Posterior vena cava (tissue), 2 donors: ENCODE data around the gene GSTA4. TPM values are rescaled to one million over a fixed set of nuclear protein-coding genes. Genes with fewer than 3 reads are reported as not detected.

Experiments
- DNase-seq: peaks from one replicate; pipeline ENCODE4 v3.0.0-alpha.2; 2020; ENCODE audit warnings: low spot score
- intact Hi-C, 2 donors: fragments of 100-400 bp; cut with DNase I; formaldehyde crosslinking; loops; one replicate each; pipeline versions ENCODE4 v1.14.1 to v1.14.2; 2022 to 2023
- long read RNA-seq, 2 donors: library from polyadenylated mRNA; unstranded; transcript quantifications; one replicate each; pipeline ENCODE4 v2.0.0, GENCODE V29; 2020 to 2021
- total RNA-seq, 2 donors: library from RNA; stranded (reverse); fragmentation: NEBNext Ultra II Directional; extraction: Animal tissue kit (Norgen Biotek cat#: 25700); gene quantifications; one replicate each; pipeline ENCODE4 v1.2.1, GENCODE V29; 2021
- donor health status: DM: yes; HTN: yes; CAD: no.
- donor health status: DM: yes; HTN: yes; CAD: no.

Gene GSTA4, protein sequence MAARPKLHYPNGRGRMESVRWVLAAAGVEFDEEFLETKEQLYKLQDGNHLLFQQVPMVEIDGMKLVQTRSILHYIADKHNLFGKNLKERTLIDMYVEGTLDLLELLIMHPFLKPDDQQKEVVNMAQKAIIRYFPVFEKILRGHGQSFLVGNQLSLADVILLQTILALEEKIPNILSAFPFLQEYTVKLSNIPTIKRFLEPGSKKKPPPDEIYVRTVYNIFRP
- total RNA-seq, result 10 to 100 TPM; 13.1 to 26.2 TPM
- long read RNA-seq, donor 1, transcript GSTA4-203 (7 exons, 1,334 nt), result major isoform, 11 of 17 reads
- long read RNA-seq, donor 1, partial matches to known transcripts, result 1 of 17 reads
- long read RNA-seq, donor 1, other reads (novel, unspliced or antisense), result 5 of 17 reads
- long read RNA-seq, donor 2, transcript GSTA4-203 (7 exons, 1,334 nt), result major isoform, 54 of 65 reads
- long read RNA-seq, donor 2, partial matches to known transcripts, result 2 of 65 reads
- long read RNA-seq, donor 2, other reads (novel, unspliced or antisense), result 8 of 65 reads

DNA sequence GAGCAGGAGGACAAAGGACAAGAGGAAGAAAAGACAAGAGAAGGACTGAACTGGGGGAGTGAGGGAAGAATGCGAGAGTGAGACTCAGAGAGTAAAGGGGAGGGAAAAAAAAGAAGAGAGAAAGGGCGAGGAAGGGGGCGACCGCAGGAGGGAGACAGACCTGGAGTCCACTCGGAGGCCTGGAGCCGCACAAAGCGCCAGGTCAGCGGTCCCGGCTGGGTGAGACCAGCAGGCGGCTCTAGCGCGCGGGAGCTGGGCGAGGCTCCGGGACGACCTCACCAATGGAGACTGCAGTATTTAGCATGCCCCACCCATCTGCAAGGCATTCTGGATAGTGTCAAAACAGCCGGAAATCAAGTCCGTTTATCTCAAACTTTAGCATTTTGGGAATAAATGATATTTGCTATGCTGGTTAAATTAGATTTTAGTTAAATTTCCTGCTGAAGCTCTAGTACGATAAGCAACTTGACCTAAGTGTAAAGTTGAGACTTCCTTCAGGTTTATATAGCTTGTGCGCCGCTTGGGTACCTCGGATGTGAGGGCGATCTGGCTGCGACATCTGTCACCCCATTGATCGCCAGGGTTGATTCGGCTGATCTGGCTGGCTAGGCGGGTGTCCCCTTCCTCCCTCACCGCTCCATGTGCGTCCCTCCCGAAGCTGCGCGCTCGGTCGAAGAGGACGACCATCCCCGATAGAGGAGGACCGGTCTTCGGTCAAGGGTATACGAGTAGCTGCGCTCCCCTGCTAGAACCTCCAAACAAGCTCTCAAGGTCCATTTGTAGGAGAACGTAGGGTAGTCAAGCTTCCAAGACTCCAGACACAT lies at the start of gene GSTA4:
Gene GSTA4 (minus strand): TSS at position 196 of the 824 bp plus-strand sequence. CDS start 1,041 bp downstream, outside the sequence.
- DNase-seq, result peak; percentile 99
- intact Hi-C loops, result loop anchor here in 1 of 2 donors (1.0 kb wide), 1 partner anchor 67 kb away; no protein-coding TSS in a partner anchor

DNA sequence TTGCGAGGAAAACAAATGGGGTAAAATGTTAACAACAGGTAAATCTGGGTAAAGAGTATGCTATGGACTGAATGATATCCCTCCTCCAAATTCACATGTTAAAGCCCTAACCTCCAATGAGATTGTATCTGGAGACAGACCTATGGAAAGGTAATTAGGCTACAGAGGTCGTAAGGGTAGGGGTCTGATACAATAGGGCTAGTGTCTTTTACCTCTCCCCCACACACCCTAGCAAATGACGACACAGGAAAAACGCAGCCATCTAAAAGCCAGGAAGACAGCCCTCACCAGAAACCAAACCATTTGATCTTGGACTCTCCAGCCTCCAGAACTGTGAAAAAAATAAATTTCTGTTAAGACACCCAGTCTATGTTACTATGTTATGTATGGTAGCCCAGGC lies 49.5 kb upstream of the GSTA4 start:
- intact Hi-C loops, result no loop called here
- no peak for DNase-seq

DNA sequence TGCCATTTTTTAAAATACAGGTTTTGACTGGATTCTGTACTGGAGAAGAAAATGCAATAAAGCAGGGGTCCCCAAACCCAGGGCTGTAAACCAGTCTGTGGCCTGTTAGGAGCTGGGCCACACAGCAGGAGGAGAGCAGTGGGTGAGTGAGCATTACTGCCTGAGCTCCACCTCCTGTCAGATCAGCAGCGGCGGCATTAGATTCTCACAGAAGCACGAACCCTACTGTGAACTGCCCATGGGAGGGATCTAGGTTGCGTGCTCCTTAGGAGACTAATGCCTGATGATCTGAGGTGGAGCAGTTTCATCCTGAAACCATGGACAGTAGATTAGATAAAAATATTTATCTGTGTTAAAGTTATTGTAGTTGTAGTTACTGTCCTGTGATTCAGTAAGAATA lies 49.0 kb upstream of the GSTA4 start:
- DNase-seq, result no peak
- intact Hi-C loops, result no loop called here

DNA sequence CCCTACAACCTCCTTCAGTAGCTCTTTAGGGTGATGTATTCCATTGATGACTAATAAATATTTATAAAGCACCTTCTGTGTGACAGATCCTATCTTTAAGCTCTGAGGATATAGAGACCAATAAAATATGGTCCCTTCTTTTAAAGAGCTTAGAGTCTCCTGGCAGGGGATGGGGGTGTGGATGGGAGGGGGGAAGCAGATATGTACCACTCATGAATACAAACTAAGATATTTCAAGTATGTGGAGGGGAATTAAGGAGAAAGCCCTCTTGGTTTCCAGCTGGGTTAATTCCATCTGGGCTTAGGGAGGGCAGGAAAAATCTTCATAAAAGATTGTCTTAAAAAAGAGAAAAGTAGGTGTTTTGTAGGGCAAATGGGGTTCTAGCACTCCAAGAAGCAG lies 48.5 kb upstream of the GSTA4 start:
- intact Hi-C loops, result no loop called here
- DNase-seq, result no peak

DNA sequence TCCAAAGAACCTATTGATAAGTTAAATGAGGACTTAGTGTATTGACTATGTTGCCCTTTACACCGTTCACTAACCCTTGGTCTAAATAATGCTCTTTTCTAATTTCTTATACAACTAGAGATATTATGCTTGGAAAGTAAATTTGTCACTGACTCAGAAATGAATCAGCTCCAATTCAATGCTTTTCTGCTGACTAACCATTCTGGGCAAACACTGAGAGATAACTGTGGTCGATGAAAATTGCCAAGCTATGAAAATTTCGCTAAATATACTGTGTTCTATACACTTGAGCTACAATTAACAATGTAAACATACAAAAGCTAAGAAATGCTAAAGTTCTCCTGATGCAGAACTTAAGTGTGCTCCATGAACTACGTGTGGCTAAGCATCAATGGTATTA lies 47.0 kb upstream of the GSTA4 start:
- DNase-seq, result no peak
- intact Hi-C loops, result no loop called here

DNA sequence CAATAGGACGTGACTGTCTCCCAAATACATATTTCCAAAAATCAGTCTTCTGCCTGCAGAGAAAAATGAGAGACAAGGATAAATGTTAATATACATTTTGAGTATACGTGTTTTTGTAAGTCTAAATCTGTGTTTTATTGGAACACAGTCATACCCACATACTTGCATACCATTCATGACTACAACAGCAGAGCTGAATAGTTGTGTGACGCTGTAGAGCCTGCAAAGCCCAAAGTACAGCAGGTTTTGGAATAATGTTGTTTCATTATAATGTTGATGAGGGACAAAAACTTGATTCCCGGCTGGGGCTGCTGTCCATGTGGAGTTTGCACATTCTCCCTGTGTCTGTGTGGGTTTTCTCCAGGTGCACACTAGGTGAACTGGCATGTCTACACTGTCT lies 46.3 kb upstream of the GSTA4 start:
- DNase-seq, result no peak
- intact Hi-C loops, result no loop called here

DNA sequence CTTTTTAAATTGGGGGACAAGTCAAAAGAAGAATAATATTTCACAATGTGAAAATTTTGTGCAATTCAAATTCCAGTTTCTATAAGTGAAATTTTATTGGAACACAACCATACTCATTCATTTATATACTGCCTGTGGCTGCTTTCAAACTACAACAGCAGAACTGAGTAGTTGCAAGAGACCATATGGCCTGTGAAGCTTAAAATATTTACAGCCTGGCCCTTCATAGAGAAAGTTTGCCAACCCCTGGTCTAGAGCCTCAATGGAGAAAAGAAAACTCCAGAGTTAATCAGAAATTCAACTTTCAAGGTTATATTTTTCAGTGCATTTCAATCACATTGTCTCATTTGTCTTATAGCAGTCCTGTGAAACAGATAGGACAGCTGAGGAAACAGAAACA lies 43.5 kb upstream of the GSTA4 start:
- DNase-seq, result no peak
- intact Hi-C loops, result no loop called here

DNA sequence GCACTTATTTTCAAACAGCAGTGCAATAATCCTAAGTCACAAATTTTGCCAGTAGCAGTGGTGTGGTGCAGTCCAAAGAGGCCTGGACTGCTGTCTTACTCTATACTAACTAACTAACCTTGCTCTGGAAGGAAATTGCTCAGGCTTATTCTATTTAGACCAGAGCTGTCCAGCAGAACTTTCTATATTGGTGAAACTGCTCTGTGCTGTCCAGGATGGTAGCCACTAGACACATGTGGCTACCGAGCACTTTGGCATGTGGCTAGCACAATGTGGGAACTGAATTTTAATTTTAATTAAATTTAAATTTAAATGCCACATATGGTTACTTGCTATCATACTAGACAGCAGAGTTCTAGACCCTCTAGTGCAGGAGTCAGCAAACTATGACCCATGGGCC lies 43.1 kb upstream of the GSTA4 start:
- no peak for DNase-seq
- intact Hi-C loops, result no loop called here

DNA sequence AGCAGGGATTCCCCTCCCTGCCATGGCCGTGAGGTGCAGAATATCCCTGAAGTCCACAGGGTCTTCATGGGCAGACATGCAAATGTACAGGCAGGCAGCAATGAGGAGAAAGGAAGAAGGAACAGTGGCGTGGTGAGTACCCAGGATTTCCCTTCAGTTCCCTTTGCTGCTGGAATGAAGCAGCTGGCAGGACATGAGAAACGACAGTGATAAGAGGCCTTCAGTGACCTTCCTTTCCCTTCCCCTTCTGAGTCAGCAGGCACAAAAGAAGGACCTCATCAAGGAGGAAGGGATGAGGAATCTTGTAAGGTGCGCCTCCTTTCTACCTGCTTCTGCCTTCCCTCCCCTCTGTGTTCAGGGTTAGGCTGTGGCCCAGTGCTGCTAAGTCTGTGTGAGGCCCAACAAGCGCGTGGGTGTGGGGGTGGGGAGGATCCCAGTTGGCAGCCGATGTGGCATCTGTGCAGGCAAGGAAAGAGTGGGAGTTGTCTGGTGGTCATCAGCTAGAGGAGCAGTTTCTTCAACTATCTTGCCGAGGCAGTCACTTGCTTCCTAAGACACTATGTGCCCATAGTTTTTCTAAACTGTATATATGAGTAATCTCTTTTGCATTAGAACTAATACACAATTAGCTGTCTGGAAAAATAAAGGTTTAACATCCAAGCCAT lies 40.6 kb upstream of the GSTA4 start:
- intact Hi-C loops, result no loop called here
- no peak for DNase-seq

DNA sequence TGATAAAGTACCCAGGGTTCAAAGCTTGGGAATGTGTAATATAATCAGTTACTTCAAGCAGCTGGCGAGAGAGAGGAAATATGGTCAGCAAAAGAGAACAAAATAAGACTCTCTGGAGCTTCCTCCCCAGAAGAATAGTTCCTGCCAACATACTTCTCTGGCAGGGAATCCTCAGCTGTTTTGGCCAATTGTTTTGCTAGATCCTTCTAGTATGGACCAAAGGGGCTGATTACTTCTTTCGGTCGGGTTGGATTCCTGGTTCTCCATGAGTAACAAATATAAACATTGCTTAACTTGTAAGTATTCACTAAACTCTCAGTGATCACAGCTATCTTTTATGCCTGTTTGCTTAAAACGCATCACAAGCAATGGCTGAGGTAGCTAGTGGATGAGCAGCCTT lies 38.7 kb upstream of the GSTA4 start:
- DNase-seq, result no peak
- intact Hi-C loops, result no loop called here

DNA sequence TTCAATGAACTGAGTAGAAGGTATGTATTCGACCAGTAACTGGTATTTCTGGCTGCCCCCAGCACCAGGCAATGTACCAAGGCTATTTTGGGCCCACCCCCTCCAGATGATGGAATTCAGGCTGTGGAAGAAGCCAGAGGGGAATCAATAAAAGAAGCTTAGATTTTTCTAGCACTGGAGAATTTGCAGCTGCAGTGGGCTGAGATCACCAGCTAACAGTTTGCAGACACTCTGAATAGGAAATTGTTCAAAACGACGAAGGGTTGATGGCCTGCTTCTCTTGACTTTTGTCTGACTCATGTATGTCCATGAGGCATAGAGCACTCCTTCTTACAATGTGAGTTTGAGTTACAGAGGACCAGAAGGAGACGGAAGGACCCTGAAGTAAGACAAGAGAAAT lies 37.8 kb upstream of the GSTA4 start:
- intact Hi-C loops, result no loop called here
- DNase-seq, result no peak

DNA sequence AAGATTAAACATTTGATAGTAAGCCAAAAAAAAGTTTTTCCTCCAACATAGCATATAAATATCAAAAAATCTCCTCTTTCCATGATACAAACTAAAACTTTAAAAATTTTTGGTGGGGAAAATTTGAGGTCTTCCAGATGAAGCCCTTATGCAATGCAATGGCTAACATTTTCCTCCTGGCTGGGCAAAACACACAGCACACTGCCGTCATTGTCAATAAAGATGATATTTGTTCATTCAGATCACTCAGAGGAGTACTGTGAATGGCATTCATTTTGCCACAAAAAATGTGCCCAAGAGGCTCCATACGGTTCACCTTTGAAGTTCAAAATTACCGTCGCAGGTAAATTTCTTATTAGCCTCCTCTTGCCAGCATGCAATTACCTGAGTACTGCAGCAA lies 36.2 kb upstream of the GSTA4 start:
- DNase-seq, result no peak
- intact Hi-C loops, result no loop called here

DNA sequence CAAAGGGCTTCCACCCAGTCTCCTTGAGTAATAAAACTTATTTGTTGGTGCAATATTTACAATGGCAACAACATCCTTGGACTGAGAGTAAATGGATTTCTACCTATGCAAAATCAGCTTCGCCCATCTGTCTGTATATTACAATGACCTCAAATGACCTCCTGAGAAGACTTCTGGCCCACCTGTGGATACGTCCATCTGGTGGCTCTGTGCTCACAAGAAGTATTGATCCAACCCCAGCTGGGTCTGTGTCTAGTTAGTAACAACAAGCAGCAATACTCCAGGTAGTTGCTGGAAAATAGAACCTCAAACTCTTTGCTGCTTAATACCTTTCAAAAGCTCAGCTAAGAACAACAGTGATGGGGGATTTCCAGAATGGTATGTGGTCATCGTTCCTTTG lies 34.7 kb upstream of the GSTA4 start:
- DNase-seq, result no peak

DNA sequence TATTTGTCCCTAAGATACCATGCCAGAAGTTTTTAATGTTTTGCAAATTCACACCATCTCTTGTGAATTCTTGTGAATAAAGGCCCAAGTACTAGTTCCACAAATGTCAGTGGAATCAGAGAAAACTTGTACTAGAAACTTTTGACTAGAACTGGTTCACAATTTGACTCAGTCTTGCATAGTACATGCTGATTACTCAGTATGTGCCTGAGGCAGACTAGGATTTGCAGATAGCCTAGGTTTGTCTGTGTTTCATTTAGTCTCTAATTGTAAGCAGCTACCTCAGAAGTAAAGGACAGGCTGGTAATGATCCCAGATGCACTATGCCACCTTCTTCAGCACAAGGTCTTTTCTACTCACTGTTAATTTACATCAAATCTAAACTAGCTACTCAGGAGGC lies 34.2 kb upstream of the GSTA4 start:
- no peak for DNase-seq
- intact Hi-C loops, result no loop called here

More for the DNA sequence above, 34.7 kb upstream of the GSTA4 start:
- intact Hi-C loops, result no loop called here

DNA sequence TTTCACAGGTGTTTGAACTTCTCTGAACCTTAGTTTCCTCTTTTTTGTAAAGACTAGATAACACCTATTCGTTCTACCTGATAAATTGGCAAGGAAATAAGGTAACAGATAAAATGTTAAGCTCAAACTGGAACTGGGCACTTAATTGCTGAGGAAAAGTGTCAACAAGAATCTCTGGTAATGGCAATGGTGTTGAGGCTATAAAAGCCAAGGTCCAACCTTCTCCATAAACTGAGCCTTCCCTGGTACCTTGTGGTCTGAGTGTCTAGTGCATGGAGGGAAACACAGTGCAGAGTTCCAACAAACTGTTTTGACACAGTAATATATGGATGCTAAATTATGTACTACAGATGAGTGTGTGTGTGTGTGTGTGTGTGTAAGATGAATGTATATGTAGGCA lies 33.4 kb upstream of the GSTA4 start:
- intact Hi-C loops, result no loop called here
- DNase-seq, result no peak

DNA sequence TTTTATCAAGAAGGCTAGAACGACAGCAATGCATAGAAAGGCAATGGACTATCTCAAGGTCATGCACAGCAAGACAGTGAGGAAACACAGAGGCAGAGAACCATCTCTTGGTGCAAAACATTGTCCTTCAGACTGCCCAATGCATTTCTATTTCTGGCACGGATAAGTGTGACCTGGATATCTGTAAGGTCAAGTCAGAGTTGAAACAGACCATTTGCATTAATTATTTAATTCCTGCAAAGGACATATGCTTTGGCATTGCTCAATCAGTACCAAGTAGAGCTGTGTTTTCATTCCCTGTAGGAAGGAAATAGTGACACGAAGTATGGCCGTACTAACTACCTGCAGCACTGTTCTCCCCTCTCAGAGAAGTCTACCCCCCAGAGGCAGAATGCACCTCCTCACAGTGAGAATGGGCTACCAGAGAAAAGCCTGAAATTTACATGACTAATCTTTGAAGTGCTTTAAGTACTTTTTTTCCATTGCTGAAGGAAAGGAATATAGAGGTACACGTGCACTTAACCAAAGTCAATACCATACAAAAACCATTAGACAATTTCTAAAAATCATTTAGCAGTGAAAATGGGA lies 32.1 kb upstream of the GSTA4 start:
- intact Hi-C loops, result no loop called here
- no peak for DNase-seq

DNA sequence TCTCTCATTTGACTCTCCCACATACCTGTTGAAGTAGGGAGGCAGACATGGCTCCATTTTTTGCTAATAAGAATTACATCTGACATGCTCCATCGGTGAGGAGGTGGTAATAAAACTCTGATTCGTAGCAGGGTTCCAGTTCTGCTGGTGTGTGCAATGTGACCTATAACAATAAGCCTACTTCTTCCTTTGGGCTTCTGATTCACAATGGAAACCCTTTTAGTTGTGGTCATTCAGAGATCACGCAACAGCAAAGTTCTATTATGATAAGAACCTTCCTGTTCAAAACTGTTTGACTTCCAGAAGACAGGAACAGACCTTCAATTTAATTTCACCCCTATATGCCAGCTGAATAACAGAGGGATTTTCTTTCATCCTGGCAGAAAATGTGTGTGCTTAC lies 31.4 kb upstream of the GSTA4 start:
- intact Hi-C loops, result no loop called here
- DNase-seq, result no peak

DNA sequence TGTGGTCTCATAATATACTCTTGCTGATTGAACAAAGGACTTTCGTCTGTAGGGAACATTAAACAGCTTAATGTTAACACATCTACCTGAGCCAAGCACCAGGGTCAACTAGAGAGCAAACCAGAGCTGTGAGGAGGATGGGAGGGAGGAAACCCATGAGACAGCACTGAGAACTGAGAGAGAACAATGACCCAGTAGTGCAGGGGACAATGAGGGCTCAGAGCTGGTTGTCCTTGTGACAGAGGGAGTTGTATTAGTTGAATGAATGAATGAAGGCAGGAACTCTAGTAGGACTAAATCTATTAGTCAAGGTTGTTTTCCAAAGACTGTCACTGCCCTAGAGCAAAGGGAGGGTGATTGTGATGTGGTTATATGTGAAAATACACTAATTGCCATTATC lies 28.2 kb upstream of the GSTA4 start:
- intact Hi-C loops, result no loop called here
- DNase-seq, result no peak

DNA sequence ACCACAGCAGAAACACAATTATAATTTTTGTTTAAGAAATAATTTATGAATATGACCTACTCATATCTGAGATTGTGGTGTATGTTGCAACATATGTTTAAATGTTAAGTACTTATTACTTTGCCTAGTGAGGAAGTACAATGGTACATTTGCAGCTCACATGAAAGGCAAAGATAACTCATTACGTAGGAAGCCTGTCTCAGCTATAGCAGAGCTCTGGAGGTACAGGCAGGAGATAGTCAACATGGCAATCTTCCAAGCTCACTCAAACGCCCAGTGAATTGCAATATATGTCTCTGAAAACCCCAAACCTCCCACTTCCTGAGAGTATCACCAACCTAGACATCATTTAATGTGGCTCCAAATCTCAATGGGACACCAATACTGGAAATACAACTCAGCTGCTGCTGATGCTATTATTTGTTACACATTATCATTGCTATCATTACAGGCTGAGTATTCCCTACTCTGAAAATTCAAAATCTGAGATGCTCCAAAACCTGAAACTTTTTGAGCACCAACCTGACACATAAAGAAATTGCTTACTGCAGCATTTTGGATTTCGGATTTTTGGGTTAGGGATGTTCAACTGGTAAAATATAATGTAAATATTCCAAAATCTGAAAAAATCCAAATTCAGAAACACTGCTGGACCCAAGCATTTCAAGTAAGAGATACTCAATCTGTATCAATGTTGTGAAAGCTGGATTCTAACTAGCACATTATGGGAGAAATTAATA lies 25.1 kb upstream of the GSTA4 start:
- no peak for DNase-seq
- intact Hi-C loops, result no loop called here
